Adrenal gland (tissue), 5 donors: ENCODE data around the gene PTBP1.

Experiments
- CTCF ChIP-seq, 6 experiments: fragments of 450-650 bp in 4 of 6; fragments of 200-600 bp in 2 of 6; sonication (generic) in 1 of 6; IDR thresholded peaks; 1 replicate in 5 of 6; 2 replicates in 1 of 6; pipeline versions ENCODE4 v1.5.1 to v1.8.0; 2016 to 2021; ENCODE audit warnings: antibody characterized with exemption in 6 of 6, mild to moderate bottlenecking in 2 of 6, moderate library complexity in 1 of 6
- POLR2A ChIP-seq, 2 donors: fragments of 450-650 bp; IDR thresholded peaks; one replicate each; pipeline ENCODE4 v1.6.1; 2017; ENCODE audit warnings: antibody characterized with exemption in 2 of 2, mild to moderate bottlenecking in 2 of 2, moderate library complexity in 1 of 2
- donor health status: DM: no; HTN: no; CAD: no.

- TF ChIP-seq CTCF (IDR thresholded peaks at IDR 0.05) (no peak), POLR2A (IDR thresholded peaks at IDR 0.05) (no peak)
Measured at GRCh38 chr19:854549-854948, 57.3 kb downstream of the PTBP1 start.
